GM21786 (cell line): ENCODE measurements around the gene MGLL.
"Not testable (repeated sequence)": the region's sequence is repeated elsewhere in the genome, so short reads cannot be mapped to it uniquely, and the experiment has no call there.

Experiments
- ATAC-seq: cut with Tn5 transposase; IDR thresholded peaks from one replicate; pipeline ENCODE4 v1.9.1; 2021; ENCODE audit not compliant: unreplicated experiment

Gene MGLL

DNA sequence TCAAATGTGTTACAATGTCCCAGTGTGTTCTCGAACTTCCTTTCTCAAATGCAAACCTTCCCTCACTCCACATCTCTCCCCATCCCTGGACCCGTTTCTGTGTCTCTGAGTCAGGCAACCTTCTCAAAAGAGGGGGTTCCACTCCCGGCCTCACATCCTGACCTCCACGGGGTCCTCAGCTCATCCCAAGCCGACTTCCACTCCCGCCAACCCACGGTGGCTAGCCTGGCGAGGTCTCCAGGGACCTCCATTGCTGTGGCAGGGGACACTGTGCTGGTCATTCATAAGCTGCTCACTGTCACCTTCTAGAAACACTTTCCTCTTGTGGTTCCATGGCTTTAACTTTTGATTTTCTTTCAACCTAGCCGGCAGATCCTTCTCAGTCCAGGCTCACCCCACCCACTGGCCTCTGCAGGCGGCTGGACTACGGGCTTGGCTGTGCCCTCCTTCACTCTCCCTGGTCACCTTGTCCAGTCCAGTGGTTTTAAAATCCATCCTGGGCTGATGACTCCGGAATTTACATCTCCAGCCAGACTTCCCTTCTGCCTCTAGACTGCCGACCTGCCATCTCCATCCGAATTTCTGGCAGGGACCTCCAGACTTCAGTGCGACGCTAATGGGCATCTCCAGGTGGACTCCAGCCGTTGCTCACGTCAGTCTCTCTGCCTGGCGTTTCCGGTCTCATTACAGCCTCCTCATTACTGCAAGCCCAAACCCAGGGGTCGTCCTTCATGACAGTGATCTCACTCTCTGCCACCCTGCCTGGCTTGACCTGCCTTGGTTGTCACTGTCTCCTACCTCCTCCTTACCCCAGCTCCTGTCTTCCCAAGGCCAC, 129.6 kb downstream of the MGLL start:
- ATAC-seq, result no peak

DNA sequence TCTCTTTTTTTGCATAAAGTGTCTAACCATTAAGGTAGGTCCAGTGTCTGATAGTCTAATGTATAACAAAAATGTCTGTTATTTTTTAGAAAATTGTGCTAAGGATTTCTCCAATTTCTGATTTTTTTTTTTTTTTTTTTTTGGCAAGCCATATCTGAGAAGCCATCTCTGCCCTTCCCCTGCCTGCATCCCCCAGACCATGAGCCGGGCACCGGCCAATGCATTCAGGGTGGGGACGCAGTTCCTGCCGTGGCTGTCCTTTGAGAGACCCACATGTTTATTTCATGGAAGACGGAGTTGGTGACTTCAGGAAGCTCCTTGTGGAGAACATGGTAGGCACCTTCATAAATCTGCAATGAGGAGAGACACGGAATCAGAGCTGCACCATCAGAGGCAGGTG, 130.3 kb downstream of the MGLL start:
- ATAC-seq, result no peak

DNA sequence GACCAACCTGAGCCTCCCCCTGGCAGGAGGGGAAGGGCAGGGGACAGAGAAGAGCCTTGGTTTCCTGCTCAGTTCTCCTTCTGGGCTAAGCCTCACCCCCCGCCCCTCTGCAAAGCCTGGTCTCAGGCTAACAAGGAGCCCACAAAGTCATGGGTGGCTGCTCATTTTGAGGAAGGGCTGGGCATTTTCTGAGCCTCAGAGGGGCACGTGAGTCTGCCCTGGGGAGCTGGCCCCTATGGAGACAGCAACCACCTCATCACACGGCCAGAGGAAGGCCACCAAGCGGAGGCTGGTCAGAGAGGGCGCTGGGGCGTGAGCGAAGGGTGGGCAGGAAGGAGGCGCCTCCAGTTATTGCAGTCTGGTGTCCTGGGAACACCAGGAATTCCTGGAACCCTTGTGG, 130.8 kb downstream of the MGLL start:
- ATAC-seq, result no peak

DNA sequence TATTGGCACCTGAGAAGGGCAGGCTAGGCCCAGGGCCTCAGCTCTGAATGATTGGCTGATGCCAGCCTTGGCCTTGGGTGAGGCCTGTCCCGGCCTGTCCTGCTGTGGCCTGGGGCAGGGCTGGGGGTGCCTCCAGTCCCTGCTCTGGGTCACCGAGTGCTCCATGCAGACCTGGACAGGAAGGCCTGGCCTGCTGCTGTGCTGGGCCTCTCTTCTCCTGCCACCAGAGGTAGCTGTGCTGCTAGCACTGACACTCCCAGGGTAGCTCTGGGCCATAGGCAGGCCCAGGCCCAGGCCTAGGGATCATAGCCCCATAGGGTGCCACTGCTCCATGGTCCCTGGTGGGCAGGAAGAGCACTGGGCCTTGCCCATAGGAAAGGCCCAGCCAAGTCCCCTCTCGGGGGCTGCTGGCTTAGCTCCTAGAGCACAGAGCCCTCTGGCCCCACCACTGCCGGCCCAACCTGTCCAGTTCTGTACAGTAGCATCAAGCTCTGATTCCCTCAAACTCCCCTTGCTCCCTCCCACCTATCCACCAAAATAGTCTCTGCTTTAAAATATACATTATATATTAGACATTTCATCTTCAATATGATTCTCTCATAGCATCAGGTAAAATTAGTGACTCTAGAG, 131.4 kb downstream of the MGLL start:
- ATAC-seq, result no peak

DNA sequence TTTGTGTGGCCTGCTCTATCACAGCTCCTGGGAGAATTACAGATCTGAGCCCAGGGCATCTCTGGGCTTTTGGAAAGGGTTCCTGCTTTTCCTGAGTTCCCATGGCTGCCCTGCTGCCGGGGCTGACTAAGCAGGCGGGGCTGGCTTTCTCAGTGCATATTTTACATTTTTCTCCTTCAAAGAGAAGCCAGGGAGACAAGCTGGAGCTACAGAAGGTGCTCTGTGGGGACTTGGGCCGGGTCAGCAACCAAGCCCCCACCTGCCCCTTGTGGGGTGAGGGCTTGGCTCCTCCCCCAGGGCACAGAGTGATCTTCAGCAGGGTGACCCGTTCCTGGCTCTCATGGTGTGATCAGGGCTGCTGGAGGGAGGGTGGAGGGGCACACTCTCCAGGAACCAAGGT, 132.2 kb downstream of the MGLL start:
- ATAC-seq, result no peak

DNA sequence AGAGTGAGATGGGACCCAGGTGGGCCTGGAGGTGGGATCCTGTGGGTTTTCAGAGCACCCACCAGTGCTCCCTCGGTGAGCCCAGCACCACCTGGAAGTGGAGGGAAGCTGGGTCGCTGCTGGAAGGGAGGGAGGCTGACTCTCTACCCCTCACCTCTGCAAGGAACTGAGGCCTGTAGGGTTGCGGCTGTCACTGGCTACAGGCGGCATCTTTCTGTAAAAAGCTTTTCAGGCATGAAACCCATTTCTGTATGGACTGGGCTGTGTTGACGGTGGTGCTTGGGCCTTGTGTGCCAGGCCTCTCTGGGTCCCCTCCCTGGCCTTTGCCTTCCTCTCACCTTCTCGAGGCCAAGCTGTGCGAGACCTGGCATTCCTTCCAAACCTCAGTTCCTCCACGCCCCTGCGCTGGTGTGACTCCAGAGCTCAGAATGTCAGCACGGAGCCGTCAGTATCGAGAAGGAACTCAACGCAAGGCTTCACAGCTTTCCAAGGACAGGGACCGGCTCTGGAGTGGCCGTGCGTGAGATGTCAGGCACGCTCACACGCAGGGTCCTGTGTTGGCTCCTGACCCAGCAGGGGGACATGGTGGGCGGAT, 133.0 kb downstream of the MGLL start:
- no peak for ATAC-seq

DNA sequence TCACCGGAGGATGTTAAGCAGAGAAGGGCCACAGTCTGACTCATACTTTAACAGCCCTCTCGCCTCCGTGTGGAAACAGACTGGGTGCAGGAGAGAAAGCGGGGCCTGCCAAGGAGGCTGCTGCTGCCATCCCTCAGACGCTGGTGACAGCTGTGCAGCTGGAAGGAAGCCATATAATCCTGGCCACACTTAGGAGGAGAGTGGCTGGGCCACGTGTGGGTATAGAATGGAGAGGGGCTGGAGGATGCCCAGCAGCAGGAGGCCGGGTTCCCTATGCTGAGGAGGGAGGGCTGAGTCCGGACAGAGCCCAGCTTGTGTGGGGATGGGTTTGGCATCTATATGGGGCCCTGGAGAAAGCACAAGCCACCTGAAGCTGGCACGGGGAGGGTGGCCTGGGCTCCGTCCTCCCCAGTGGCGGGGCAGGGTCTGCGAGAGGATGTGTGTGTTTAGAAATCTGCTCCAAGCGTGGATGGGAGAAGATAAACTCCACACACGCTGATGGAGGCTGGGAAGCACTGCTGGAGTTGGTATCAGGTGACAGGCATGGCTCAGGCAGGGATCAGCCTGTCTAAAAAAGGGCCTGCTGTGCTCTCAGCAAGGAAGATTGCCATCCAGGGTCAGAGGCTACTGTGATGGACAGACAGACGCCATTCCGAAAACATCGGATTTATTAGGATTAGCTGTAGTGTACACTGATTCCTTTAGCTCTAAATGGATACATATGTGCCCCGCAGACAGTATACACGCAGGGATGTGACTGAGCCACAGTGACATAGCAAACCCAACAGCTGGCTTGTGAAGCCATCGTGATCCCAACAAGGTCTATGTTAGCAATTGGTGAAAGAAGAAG, 133.7 kb downstream of the MGLL start:
- ATAC-seq, result no peak

DNA sequence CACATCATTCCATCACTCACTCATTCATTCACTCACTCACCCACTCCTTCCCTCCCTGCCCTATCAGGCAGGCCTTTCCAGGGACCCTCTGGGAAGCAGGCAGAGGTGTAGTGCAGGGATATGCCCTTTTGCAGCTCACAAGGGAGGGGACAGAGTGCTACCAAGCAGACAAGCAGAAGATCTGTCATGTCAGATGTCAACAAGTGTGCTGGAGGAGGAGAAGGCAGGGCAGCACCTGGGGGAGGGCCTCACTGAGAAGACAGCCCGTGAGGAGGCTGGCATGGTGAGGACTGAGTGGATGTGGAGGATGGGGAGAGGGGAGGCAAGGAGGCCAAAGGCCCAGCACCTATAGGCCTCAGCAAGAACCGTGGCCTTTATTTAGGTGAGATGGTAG, 134.3 kb downstream of the MGLL start:
- no peak for ATAC-seq

DNA sequence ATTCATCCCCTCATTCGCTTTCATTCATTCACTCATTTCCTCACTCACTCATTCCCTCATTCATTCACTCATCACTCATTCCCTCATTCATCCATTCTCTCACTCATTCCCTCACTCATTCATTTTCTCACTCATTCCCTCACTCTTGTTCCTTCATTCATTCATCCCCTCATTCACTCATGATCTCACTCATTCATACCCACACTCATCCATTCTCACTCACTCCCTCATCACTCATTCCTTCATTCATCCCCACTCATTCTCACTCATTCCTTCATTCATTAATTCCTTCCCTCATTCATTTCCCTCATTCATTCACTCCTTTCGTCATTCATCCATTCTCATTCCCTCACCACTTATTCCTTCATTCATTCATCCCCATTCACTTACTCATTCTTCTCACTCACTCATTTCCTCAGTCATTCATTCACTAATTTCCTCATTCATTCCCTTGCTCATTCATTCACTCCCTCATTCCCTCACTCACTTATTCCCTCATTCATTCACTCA, 135.0 kb downstream of the MGLL start:
- ATAC-seq, result no peak

DNA sequence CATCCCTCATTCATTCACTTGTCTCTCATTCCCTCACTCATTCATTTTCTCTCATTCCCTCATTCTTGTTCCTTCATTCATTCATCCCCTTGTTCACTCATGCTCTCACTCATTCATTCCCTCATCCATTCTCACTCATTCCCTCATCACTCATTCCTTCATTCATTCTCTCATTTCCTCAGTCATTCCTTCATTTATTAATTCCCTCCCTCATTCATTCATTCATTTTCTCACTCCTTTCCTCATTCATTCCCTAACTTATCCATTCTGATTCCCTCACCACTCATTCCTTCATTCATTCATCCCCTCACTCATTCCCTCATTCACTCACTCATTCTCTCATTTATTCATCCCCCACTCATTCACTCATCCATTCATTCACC, 135.8 kb downstream of the MGLL start:
- ATAC-seq, result no peak

DNA sequence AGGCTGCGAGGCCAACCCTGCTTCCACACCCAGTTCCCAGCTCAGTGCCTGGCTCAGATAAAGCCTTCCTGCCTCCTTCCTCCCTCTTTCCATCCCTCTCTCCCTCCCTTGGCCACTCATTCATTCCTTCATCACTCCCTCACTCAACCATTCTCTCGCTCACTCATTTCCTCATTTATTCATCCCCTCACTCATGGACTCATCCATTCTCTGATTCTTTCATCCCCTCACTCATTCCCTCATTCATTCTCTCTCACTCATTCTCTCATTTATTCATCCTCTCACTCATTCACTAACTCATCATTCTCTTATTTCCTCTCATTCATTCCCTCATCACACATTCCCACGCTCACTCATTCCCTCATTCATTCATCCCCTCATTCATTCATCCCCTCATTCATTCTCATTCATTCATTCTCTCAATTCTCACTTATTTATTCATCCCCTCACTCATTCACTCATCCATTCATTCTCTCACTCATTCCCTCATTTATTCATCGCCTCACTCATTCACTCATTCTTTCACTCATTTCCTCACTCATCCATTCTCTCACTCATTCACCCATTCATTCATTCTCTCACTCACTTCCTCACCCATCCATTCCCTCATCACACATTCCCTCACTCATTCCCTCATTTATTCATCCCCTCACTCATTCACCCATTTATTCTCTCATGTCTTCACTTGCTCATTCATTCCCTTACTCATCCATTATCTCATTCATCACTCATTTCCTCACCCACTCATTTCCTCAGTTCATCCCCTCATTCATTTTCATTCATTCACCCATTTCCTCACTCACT, 136.4 kb downstream of the MGLL start:
- ATAC-seq, result no peak

DNA sequence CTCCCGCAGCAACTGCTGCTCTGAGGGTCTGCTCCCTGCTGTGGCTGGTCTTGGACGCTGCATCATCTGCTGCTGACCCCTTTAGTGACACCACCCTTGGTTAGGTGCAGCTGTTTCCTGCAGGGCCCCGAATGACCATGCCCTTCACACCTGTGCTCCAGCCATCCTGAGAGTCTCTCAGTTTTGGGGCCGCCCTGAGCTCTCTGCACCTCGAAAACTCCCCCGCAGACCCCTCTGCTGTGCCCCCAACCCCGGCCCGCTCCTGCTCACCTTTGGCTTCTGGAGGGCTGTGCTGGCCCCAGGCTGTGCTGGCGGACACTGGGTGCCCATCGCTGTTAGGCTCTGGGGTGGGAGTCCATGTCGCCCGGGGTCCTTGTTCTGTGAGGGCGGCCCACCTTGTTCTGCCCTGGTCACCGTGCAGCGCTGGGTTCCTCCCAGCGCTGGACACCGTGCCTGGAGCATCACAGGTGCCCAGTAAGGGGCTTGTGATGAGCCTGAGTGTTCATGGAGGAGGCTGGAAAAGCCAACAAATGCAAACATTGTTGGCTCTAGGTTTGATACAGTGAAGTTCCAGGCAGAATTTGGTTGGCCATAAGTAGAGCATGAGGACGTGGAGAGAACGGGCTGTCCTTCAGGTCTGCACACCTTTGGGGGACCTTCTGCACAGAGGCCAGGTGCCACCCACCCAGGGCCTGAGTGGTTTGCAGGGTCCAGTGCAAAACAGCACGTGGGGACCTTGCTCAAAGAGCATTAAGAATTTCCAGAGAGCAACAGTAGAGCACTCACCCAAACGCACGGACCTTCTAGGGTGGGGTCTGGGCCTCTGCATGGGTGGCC, 137.2 kb downstream of the MGLL start:
- ATAC-seq, result no peak

DNA sequence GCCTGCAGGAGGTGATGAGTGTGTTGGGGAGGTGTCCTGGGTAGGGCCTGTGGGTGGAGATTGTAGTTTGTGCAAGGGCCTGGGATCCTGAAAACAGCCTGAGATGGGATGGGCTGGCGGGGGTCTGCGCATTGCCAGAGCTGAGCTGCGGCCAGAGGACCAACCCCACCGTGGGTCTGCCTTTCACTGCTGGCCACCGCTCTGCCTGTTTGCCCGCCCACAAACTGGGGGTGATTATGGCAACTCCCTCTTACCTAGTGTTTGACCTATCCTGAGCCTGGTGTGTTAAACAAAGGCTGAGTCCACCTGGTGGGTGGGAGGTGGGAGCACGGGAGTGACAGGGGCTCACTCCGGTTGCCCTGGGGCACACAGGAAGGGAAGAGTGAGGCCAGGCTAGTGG, 139.8 kb downstream of the MGLL start:
- ATAC-seq, result no peak

DNA sequence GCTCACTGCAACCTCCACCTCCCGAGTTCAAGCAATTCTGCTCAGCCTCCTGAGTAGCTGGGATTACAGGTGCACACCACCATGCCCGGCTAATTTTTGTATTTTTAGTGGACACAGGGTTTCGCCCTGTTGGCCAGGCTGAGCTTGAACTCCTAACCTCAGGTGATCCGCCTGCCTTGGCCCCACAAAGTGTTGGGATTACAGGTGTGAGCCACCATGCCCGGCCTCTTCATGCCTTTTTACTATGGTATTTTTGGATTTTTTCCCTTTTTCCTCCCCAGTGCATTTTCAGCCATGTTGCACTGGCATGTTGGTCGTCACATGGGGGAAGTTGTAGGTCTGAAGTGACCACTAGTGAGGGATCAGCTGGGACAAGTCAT, 140.2 kb downstream of the MGLL start:
- ATAC-seq, result not testable (repeated sequence)

DNA sequence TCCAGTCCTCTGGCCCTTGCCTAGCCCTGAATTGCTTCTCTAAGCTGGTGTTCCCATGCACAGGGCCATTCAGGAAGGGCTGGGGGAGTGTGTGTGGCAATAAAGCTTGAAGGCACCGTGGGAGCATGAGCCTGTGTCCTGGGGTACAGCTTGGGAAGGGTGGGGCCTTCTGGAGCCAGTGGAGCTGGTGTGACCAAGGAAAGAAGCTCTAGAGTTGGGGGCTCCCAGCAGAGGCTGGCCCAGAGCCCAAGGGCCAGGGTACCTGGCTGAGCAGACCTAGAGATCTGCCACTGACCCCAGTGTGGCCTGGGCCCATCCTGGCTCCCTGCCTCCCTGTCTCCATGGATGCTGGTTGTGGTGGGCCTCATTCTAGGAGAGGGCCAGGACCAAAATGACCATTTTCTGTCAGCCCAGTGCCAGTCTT, 141.5 kb downstream of the MGLL start:
- ATAC-seq, result no peak

DNA sequence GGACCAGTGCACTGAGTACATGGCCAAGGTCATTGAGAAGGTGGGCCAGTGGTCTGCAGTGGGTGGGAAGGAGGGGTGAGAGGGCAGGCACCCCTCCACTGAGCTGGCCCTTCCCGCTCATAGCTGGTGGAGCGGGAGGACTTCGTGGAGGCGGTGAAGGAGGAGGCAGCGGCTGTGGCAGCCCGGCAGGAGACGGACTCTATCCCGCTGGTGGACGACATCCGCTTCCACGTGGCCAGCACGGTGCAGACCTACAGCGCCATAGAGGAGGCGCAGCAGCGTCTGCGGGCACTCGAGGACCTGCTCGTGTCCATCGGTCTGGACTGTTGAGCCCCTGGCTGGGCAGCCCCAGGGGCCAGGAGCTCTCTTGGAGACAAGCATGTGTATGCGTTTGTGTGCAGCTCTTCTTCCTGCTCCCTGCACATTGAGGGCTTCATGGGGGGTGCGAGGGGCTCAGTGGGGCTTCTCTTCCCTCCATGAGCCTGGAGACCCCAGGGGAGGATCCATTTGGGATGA, 142.1 kb downstream of the MGLL start:
- no peak for ATAC-seq

DNA sequence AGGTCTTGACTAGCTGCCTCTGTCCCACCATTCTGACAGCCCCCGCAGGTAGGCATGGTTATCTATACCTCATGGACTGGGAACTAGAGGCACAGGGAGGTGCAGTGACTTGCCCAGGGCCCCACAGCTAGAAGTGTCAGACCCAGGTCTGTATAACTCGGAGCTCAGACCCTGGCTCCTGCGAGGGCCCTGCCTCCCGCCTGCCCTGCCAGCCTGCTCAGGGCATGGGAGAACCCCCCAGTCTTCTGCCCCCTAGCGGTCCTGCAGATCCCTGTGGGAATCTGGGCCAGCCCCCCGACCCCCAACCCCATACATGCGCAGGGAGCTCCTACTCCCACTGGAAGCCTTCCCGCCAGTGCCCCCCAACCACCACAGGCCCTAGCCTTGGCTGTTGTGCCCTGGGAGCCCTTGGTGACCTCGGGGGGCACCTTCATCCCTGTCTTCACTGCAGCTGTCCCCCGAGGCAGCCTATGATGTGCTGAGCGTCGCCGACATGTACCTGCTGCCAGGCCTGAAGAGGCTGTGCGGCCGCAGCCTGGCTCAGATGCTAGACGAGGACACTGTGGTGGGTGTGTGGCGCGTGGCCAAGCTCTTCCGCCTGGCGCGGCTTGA, 142.7 kb downstream of the MGLL start:
- no peak for ATAC-seq

DNA sequence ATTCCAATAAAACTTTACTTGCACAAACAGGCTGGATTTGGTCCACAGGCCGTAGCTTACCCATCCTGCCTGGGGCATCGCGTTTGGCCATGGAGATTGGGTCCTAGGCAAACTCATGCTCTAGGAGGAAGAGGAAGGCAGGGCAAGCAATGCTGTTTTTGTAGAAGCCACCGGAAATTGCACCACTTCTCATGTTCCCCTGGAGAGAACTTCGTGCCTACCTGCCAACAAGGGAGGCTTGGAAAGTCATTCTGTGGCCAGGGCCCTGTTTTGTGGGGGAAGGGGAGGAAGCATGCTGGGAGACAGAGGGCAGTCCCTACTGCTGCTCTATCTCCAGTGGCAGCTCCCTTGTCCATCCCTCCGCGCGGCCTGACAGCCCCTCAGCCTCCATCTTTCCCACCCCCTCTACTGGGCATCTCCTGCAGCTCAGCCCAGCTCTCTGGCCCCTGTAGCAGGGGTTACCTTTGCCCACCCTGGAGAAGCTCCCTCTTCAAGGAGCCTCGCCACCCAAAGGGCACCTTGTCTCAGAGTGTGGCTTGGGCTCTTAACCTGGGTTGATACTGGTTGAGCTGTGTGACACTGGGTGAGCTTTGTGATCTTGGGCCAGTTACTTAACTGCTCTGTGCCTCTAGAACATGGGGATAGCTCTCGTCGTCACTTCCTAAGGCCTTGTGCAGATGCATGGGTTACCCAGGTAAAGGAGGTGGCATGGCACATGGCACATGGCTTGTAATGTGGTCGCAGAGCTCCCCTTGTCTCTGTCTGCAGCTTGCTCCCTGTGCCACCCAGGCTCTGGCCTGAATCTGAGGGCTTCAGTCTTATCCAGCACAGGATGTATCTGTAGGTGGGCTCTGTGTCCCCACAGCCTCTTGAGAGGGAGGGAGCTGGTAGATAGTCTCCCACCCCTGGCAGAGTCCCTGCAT, 143.4 kb downstream of the MGLL start:
- ATAC-seq, result no peak
